B cell (primary cell): ENCODE data around the gene DNAJC4. TPM values are rescaled to one million over a fixed set of nuclear protein-coding genes. Genes with fewer than 3 reads are reported as not detected.

Experiments used
- ATAC-seq: fragments of 200-7000 bp; cut with Tn5 transposase; one replicate; pipeline ENCODE4 v1.10.0; 2021; ENCODE audit warnings: low read depth, mild to moderate bottlenecking, moderate number of reproducible peaks, moderate library complexity
- CTCF ChIA-PET: fragments of 350-600 bp; sonication (Branson Sonifier 250); formaldehyde crosslinking; loops from one replicate; lab custom pipeline; 2021; ENCODE audit warnings: antibody characterized with exemption, inconsistent platforms; lab: Charles Lee
- POLR2A ChIA-PET: fragments of 350-600 bp; sonication (Branson Sonifier 250); formaldehyde crosslinking; loops from one replicate; lab custom pipeline; 2021; ENCODE audit warnings: antibody characterized with exemption; lab: Charles Lee
- DNase-seq: peaks from one replicate; pipeline ENCODE4 v3.0.0; 2013
- H2AFZ ChIP-seq: 2 replicates; pipeline ENCODE4 v1.6.1; 2012; ENCODE audit warnings: mild to moderate bottlenecking, low read depth, low read length; ENCODE audit not compliant: insufficient read depth, poor library complexity, severe bottlenecking
- H3K27ac ChIP-seq, 2 donors: 1 replicate in 1 of 2; 2 replicates in 1 of 2; pipeline ENCODE4 v1.5.1; 2012 to 2013; ENCODE audit warnings: low read length in 2 of 2, mild to moderate bottlenecking in 2 of 2, moderate library complexity in 1 of 2
- H3K27me3 ChIP-seq, 4 experiments: fragments of 200-600 bp in 1 of 4; sonication (generic) in 1 of 4; replicated peaks in 1 of 4; 1 replicate in 2 of 4; 2 replicates in 2 of 4; pipeline versions ENCODE4 v1.6.1 to v1.7.0; 2013 to 2016; ENCODE audit warnings: low read length in 3 of 4, mild to moderate bottlenecking in 2 of 4, mixed read lengths in 1 of 4, moderate library complexity in 1 of 4; ENCODE audit not compliant: insufficient read depth in 4 of 4, control insufficient read depth in 3 of 4; ENCODE audit errors: control extremely low read depth in 1 of 4
- H3K36me3 ChIP-seq, 2 experiments: replicated peaks in 1 of 2; 1 replicate in 1 of 2; 2 replicates in 1 of 2; pipeline versions ENCODE4 v1.6.1 to v1.7.1; 2013; ENCODE audit warnings: low read length in 1 of 2; ENCODE audit not compliant: insufficient read depth in 2 of 2, control insufficient read depth in 1 of 2; ENCODE audit errors: control extremely low read depth in 1 of 2, extremely low read depth in 1 of 2
- H3K4me1 ChIP-seq, 2 donors: fragments of 200-600 bp in 1 of 2; sonication (generic) in 1 of 2; 1 replicate in 1 of 2; 2 replicates in 1 of 2; pipeline versions ENCODE4 v1.5.1 to v1.6.1; 2013 to 2017; ENCODE audit warnings: low read length in 2 of 2; ENCODE audit not compliant: control insufficient read depth in 2 of 2, insufficient read depth in 2 of 2
- H3K4me2 ChIP-seq: replicated peaks from 2 replicates; pipeline ENCODE3; 2012; ENCODE audit warnings: mild to moderate bottlenecking, low read depth, low read length; ENCODE audit not compliant: poor library complexity, severe bottlenecking
- H3K4me3 ChIP-seq, 5 experiments: fragments of 200-600 bp in 1 of 5; sonication (generic) in 1 of 5; 1 replicate in 3 of 5; 2 replicates in 2 of 5; pipeline versions ENCODE4 v1.5.1 to v1.7.0; 2011 to 2016; ENCODE audit warnings: low read length in 4 of 5, mild to moderate bottlenecking in 4 of 5, low read depth in 2 of 5, control low read depth in 1 of 5, moderate library complexity in 1 of 5; ENCODE audit not compliant: insufficient read depth in 1 of 5; ENCODE audit errors: control extremely low read depth in 1 of 5, extremely low read depth in 1 of 5
- H3K79me2 ChIP-seq: fragments of 200-600 bp; sonication (generic); one replicate; pipeline ENCODE4 v1.6.0; 2016; ENCODE audit warnings: low read length; ENCODE audit not compliant: control insufficient read depth, insufficient read depth
- H3K9ac ChIP-seq: fragments of 200-600 bp; sonication (generic); 2 replicates; pipeline ENCODE4 v1.6.1; 2017; ENCODE audit warnings: mild to moderate bottlenecking, low read length, moderate library complexity
- H3K9me3 ChIP-seq, 3 donors: one replicate each; pipeline versions ENCODE4 v1.6.1 to v1.7.1; 2013; ENCODE audit warnings: low read length in 2 of 3; ENCODE audit not compliant: control insufficient read depth in 2 of 3, insufficient read depth in 1 of 3; ENCODE audit errors: control extremely low read depth in 1 of 3
- H4K20me1 ChIP-seq: 2 replicates; pipeline ENCODE4 v1.6.0; 2012; ENCODE audit warnings: mild to moderate bottlenecking, low read length; ENCODE audit not compliant: insufficient read depth, control insufficient read depth, poor library complexity, severe bottlenecking
- H3K27ac Mint-ChIP-seq: one replicate; pipeline ENCODE4 v1.8.0; 2021; ENCODE audit warnings: mixed read lengths
- H3K27me3 Mint-ChIP-seq: one replicate; pipeline ENCODE4 v1.8.0; 2021; ENCODE audit warnings: mixed read lengths
- H3K4me1 Mint-ChIP-seq: one replicate; pipeline ENCODE4 v1.8.0; 2021; ENCODE audit warnings: mixed read lengths
- H3K4me3 Mint-ChIP-seq: one replicate; pipeline ENCODE4 v1.8.0; 2021; ENCODE audit warnings: mixed read lengths
- H3K9me3 Mint-ChIP-seq: one replicate; pipeline ENCODE4 v1.8.0; 2022; ENCODE audit warnings: mixed read lengths; ENCODE audit not compliant: insufficient read depth
- EZH2 ChIP-seq: IDR thresholded peaks from 2 replicates; pipeline ENCODE4 v1.6.1; 2012; ENCODE audit warnings: borderline replicate concordance, low read depth, mild to moderate bottlenecking, moderate library complexity, low read length; ENCODE audit not compliant: insufficient read depth, poor library complexity, severe bottlenecking
- WGBS: methylation state at CpG from one replicate; pipeline ENCODE4 v1.1.5; 2013; ENCODE audit warnings: missing lambda C conversion rate; ENCODE audit not compliant: insufficient coverage; 5-methylcytosine and 5-hydroxymethylcytosine counted together
- intact Hi-C: fragments of 100-400 bp; cut with micrococcal nuclease; formaldehyde crosslinking; loops from one replicate; pipeline ENCODE4 v1.10.0; 2022
- polyA plus RNA-seq: library from polyadenylated mRNA; depleted of rRNA; stranded (reverse); fragments of >200 nt; gene quantifications from 2 replicates; pipeline ENCODE4 v1.2.3, GENCODE V29; 2012
- total RNA-seq, 2 donors: library from RNA; stranded (reverse); fragments of 120-200 nt in 1 of 2; gene quantifications; 1 replicate in 1 of 2; 2 replicates in 1 of 2; pipeline versions ENCODE4 v1.2.3 to v1.2.4, GENCODE V29; 2013 to 2022
- TF ChIP-seq, protein P1 (sequence below): fragments of 200-600 bp; IDR thresholded peaks from one replicate; pipeline ENCODE4 v1.8.0; 2022; ENCODE audit warnings: antibody characterized with exemption, mild to moderate bottlenecking

Gene DNAJC4
- total and polyA plus RNA-seq, 2 donors (not counting 1 experiment from before 2014, with no cell fraction given): 74.4 to 105 TPM

DNA sequence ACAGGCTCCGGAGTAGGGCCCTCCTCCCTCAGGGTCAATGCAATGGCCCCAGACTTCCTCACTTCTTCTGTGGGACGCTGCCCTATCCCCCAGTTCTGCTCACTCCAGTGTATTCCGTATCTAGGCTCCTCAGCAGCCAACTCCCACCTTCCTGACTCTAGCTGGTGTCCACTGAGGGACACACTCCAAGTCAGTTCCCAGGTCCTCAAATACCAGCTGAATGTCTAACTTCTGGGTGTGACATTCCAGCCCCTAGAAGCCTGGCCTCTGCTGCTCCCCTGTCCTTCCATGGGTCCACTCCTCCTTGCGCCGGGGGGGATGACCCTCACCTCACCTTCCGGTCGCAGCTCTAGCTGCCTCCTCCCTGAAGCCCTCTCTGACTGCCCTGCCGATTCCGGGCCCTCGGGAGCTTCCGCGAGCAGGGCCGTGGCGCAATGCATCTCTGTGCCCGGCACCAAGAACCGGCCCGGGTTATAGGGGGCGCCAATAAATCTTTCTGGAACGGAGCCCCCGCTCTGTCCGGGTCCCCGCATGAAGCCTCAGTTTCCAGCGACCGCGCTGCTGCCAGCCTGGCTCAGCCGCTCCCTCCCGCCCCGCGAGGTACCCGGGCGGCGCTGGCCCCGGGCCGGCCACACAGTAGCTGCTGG, 38.7 kb downstream of the DNAJC4 start:
- H4K20me1 ChIP-seq: no peaks in the 10 kb centered on the region
- Mint-ChIP-seq H3K4me3 (peak overlapping the region; percentile 100), H3K4me1 (peaks cover 19% of the 10 kb centered on the region), H3K27me3 (no peaks in the 10 kb centered on the region), H3K27ac (peak overlapping the region; percentile 99), H3K9me3 (no peaks in the 10 kb centered on the region)
- H3K79me2 ChIP-seq: no peaks in the 10 kb centered on the region
- under 1% methylated on average over 34 of the region's 34 CpGs for WGBS
- ChIA-PET POLR2A (interaction anchor here (0.6 to 4.6 kb wide), 13 partner anchors 15 to 1624 kb away, joined by 3 to 67 read pairs (median 7); partner anchors contain the start of genes BAD, CCDC88B, FERMT3 and GPR137), CTCF (interaction anchor here (0.8 to 5.7 kb wide), 7 partner anchors 12 to 64 kb away, joined by 3 to 73 read pairs (median 11); partner anchors contain the start of genes CATSPERZ, ESRRA, FERMT3 and PLCB3)
- peak overlapping the region; percentile 76 for H3K9ac ChIP-seq
- peaks cover 14 to 29% of the 10 kb centered on the region in 2 donors for H3K4me1 ChIP-seq
- H3K4me3 ChIP-seq: peak overlapping the region; percentile 40 to 96 (median 83)
- no peak for TF ChIP-seq EZH2
- TF ChIP-seq, protein P1, sequence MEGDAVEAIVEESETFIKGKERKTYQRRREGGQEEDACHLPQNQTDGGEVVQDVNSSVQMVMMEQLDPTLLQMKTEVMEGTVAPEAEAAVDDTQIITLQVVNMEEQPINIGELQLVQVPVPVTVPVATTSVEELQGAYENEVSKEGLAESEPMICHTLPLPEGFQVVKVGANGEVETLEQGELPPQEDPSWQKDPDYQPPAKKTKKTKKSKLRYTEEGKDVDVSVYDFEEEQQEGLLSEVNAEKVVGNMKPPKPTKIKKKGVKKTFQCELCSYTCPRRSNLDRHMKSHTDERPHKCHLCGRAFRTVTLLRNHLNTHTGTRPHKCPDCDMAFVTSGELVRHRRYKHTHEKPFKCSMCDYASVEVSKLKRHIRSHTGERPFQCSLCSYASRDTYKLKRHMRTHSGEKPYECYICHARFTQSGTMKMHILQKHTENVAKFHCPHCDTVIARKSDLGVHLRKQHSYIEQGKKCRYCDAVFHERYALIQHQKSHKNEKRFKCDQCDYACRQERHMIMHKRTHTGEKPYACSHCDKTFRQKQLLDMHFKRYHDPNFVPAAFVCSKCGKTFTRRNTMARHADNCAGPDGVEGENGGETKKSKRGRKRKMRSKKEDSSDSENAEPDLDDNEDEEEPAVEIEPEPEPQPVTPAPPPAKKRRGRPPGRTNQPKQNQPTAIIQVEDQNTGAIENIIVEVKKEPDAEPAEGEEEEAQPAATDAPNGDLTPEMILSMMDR: no peak
- peak overlapping the region; percentile 89 to 91 for H3K27ac ChIP-seq
- intact Hi-C loops: loop anchor here (1.0 kb wide), 6 partner anchors 18 to 84 kb away; partner anchors contain the start of genes FKBP2, NUDT22, PLCB3 and TRPT1
- H3K36me3 ChIP-seq: no peaks in the 10 kb centered on the region
- ATAC-seq: peak; percentile 0
- DNase-seq: no peak
- H3K9me3 ChIP-seq: peaks cover 0 to 3% (median 0%) of the 10 kb centered on the region in 3 donors
- H2AFZ ChIP-seq: peak overlapping the region; percentile 75
- no peaks in the 10 kb centered on the region for H3K27me3 ChIP-seq
- peak overlapping the region; percentile 92 for H3K4me2 ChIP-seq
